ENCODE results near the gene GRAMD2A. TPM values are rescaled to one million over a fixed set of nuclear protein-coding genes. Genes with fewer than 3 reads are reported as not detected.

Gene GRAMD2A
- total RNA-seq (1 to 10 TPM in 1 of 2 donors, under 1 TPM in 1; 0.31 to 1.4 TPM), polyA plus RNA-seq (ENCODE audit: insufficient read depth, low read depth, low replicate concordance) (3.1 TPM)
- long read RNA-seq, donor 1 = 0 reads
- long read RNA-seq, donor 2 = 0 reads

- WGBS, 2 donors = 8 to 15% methylated on average over 23 to 82 of the region's 83 CpGs
Measured at GRCh38 chr15:72197460-72198355, at the start of gene GRAMD2A. TSS of gene GRAMD2A (minus strand) at chr15:72197787.

GRCh38 chr15:72242775-72243370 lies 45.3 kb upstream of the GRAMD2A start:
- Histone ChIP-seq H3K27me3 (no peaks in the 10 kb centered on the region), H3K27ac (no peak overlapping the region), H3K4me3 (no peak overlapping the region), H3K36me3 (ENCODE audit: low read depth, missing control alignments) (no peaks in the 10 kb centered on the region), H3K4me1 (no peaks in the 10 kb centered on the region), H3K9me3 (no peaks in the 10 kb centered on the region)
- intact Hi-C loops (cut with DNase I; ENCODE audit: low total_unique reads) = no loop called here
- 66 to 73% methylated on average over 2 of the region's 2 CpGs for whole genome bisulfite sequencing, 2 donors
- TF ChIP-seq POLR2A (IDR thresholded peaks at IDR 0.05) = no peak
- TF ChIP-seq CTCF (IDR thresholded peaks at IDR 0.05) = no peak
- DNase-seq = no peak

More at GRCh38 chr15:72197460-72198355, at the start of gene GRAMD2A:
- TF ChIP-seq POLR2A (IDR thresholded peaks at IDR 0.05) (no peak), CTCF (IDR thresholded peaks at IDR 0.05) (no peak)
- intact Hi-C loops (cut with DNase I; ENCODE audit: low total_unique reads) = loop anchor here (5.0 kb wide), 1 partner anchor 180 kb away; the partner anchor contains the start of gene HEXA
- peak; percentile 22 for DNase-seq
- H3K4me1 ChIP-seq = peaks cover 25% of the 10 kb centered on the region
- peak within 1 kb of the TSS; percentile 46 to 59 for H3K4me3 ChIP-seq
- no peaks in the 10 kb centered on the region for H3K9me3 ChIP-seq
- H3K27ac ChIP-seq = no peak within 1 kb of the TSS
- no peaks in the 10 kb centered on the region for H3K27me3 ChIP-seq
- H3K36me3 ChIP-seq (ENCODE audit: low read depth, missing control alignments) = no peaks in the 10 kb centered on the region

- H3K4me1 ChIP-seq = peaks cover 7% of the 10 kb centered on the region
- H3K36me3 ChIP-seq (ENCODE audit: low read depth, missing control alignments) = no peaks in the 10 kb centered on the region
- no peaks in the 10 kb centered on the region for H3K9me3 ChIP-seq
- H3K4me3 ChIP-seq = no peak overlapping the region
- H3K27me3 ChIP-seq = no peaks in the 10 kb centered on the region
- TF ChIP-seq POLR2A (IDR thresholded peaks at IDR 0.05) = no peak
- no peak for TF ChIP-seq CTCF (IDR thresholded peaks at IDR 0.05)
- intact Hi-C loops (cut with DNase I; ENCODE audit: low total_unique reads) = no loop called here
- H3K27ac ChIP-seq = no peak overlapping the region
- no peak for DNase-seq
Measured at GRCh38 chr15:72239652-72240051, 42.1 kb upstream of the GRAMD2A start.

GRCh38 chr15:72238586-72238985 lies 41.0 kb upstream of the GRAMD2A start:
- intact Hi-C loops (cut with DNase I; ENCODE audit: low total_unique reads) = no loop called here
- Histone ChIP-seq H3K9me3 (no peaks in the 10 kb centered on the region), H3K36me3 (ENCODE audit: low read depth, missing control alignments) (no peaks in the 10 kb centered on the region), H3K4me1 (peaks cover 7% of the 10 kb centered on the region), H3K4me3 (no peak overlapping the region), H3K27me3 (no peaks in the 10 kb centered on the region), H3K27ac (no peak overlapping the region)
- TF ChIP-seq CTCF (IDR thresholded peaks at IDR 0.05) = no peak
- DNase-seq = no peak
- WGBS, 2 donors = 90 to 93% methylated on average over 3 of the region's 3 CpGs
